Dendritic cell treated with granulocyte-macrophage colony-stimulating factor and Interleukin-4, amounts not matched to agents 40 ng/mL and 50 ng/mL, for 4 days (primary cell): ENCODE data around the gene OSM.

ENCODE experiments used
- H3K27ac Mint-ChIP-seq: one replicate; pipeline ENCODE4 v1.8.0; 2022; ENCODE audit warnings: mild to moderate bottlenecking, mixed read lengths
- H3K27me3 Mint-ChIP-seq: one replicate; pipeline ENCODE4 v1.8.0; 2022; ENCODE audit warnings: mild to moderate bottlenecking, mixed read lengths
- H3K36me3 Mint-ChIP-seq: one replicate; pipeline ENCODE4 v1.8.0; 2022; ENCODE audit warnings: low read depth, mixed read lengths
- H3K4me1 Mint-ChIP-seq: one replicate; pipeline ENCODE4 v1.8.0; 2022; ENCODE audit warnings: low read depth, mixed read lengths
- H3K4me3 Mint-ChIP-seq: one replicate; pipeline ENCODE4 v1.8.0; 2022; ENCODE audit warnings: mild to moderate bottlenecking, moderate library complexity, mixed read lengths
- H3K9me3 Mint-ChIP-seq: one replicate; pipeline ENCODE4 v1.8.0; 2022; ENCODE audit warnings: mixed read lengths
- intact Hi-C: fragments of 100-400 bp; cut with micrococcal nuclease; formaldehyde crosslinking; loops from one replicate; pipeline ENCODE4 v1.15.0; 2022

Gene OSM

DNA sequence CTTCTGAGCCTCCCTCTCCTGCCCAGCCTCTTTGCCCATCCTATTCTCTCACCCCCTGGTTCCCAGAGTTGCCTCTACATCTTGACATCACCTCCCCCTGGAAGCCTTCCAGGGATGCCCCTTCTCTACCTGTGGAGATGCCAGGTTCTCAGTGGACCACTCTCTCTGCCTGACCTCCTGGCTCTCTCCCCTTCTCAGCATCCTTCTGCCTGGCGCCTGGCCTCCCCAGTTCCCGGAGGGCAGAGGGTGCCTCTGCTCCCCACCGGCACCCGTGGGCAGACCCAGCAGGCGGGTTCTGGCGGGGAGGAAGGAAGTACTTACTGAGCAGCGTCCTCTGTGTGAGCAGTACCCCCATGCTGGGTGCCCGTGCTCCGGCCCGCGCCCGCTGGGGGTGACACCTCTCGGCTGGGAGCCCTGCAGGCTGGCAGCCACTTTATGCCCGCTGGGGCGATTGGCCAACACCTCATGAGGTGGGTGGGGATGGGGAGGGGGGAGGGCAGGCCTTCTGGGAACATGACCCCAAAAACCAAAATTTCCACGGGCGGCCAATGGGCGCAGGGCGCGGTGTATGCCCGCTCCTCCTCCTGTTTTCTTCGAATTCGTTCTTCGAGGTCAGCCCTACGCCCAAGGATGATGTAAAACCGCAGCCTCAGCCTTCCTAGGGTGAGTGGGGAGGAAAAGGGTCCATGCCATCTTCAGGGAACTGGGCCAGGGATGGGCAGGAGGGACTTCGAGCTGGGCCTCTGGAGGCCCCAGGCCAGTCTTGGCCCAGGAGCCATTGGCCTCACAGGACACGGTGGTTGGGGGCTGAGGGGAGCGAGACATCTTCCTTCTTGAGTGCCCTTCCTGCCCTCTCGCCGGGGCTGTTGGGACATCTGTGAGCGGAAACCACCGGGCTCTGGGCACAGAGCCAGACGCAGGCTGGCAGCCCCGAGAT is at the start of gene OSM:
TSS of gene OSM (minus strand) at position 407 of the 937 bp plus-strand sequence. CDS start at position 355, 52 bp downstream.
- intact Hi-C loops, result no loop called here
- peak within 1 kb of the TSS; percentile 83 for H3K4me3 Mint-ChIP-seq
- H3K36me3 Mint-ChIP-seq, result peaks cover 28% of the 10 kb centered on the region
- peaks cover 2% of the 10 kb centered on the region for H3K27me3 Mint-ChIP-seq
- H3K4me1 Mint-ChIP-seq, result peaks cover 96% of the 10 kb centered on the region
- no peaks in the 10 kb centered on the region for H3K9me3 Mint-ChIP-seq
- peak within 1 kb of the TSS; percentile 83 for H3K27ac Mint-ChIP-seq

DNA sequence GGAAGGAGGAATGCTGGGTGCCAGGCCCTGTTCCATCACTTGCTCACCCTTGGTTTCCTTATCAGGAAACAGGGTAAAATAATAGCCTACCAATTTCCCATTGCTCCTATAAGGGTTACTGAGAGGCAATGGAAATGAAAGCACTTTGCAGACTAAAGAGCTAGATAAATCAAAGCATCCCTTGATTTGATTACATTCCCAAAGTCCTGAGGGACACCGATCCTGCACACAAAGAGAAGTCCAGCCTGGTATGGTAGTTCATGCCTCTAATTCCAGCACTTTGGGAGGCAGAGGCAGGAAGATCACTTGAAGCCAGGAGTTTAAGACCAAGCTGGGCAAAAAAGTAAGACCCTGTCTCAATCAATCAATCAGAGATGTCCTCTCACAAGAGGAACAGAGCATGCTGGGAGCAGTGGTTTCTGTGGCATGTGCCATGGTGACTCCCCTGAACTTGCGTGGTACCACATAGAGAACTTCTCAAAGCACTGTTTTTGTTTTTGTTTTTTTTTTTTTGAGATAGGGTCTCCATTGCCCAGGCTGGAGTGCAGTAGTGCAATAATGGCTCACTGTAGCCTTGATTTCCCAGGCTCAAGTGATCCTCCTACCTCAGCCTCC is 49.4 kb upstream of the OSM start:
- Mint-ChIP-seq H3K27me3 (no peaks in the 10 kb centered on the region), H3K27ac (no peak overlapping the region), H3K4me1 (peaks cover 99% of the 10 kb centered on the region), H3K36me3 (peaks cover 83% of the 10 kb centered on the region), H3K9me3 (no peaks in the 10 kb centered on the region), H3K4me3 (no peak overlapping the region)
- intact Hi-C loops, result no loop called here

DNA sequence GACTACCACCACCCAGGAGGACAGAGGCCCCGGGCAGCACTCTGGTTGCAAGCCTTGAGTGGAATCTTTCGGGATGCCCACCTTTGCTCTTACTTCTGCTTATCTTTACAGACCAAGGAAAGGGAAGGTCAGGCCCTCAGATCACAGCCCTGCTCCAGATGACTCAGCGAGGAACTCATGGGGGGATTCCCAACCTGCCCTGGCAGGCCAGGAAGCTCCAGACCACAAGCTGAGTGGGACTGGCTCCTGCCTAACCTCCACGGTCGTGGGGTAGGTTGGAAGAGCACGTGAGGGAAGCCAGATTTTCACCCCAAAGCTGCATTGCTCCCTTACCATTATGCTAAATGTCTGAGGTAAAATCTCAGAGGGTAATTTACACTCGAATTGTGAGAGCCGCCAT is 48.3 kb upstream of the OSM start:
- Mint-ChIP-seq H3K27me3 (no peaks in the 10 kb centered on the region), H3K36me3 (peaks cover 71% of the 10 kb centered on the region), H3K4me3 (no peak overlapping the region), H3K27ac (peak overlapping the region; percentile 42), H3K4me1 (peaks cover 99% of the 10 kb centered on the region), H3K9me3 (no peaks in the 10 kb centered on the region)
- intact Hi-C loops, result no loop called here

DNA sequence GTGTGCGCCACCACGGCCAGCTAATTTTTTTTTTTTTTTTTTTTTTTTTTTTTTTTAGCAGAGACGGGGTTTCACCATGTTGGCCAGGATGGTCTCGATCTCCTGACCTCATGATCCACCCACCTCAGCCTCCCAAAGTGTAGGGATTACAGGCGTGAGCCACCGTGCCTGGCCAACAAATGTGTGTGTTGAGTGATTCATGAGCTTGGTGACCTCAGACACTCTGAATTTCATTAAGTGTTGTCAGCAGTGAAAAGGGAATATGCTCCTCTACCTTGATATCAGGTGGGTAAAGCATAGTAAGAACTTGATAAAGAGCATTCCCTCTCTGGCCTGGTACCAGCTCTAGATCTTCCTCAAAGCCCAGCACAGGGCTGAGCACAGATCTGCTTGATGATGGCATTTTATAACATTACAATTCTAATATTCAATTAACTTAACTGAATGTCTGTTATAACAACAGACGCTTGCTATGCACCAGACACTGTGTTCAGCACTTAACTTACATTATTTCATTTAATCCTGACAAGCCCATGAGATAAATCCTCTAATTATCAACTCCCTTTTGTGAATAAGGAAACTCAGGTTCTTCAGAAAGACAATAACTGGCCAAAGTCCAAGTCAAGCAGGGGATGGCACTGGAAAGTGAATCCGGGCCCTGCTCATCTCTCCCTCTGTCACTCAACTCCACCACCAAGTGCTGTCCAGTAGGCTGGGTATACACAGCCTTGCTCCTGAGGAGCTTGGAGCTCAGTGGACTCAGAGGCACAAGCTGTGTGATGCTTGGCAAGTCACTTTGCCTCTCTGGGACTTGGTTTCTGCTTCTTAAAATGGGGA is 47.1 kb upstream of the OSM start:
- Mint-ChIP-seq H3K4me3 (no peak overlapping the region), H3K27me3 (no peaks in the 10 kb centered on the region), H3K4me1 (peaks cover 99% of the 10 kb centered on the region), H3K9me3 (no peaks in the 10 kb centered on the region), H3K36me3 (peaks cover 64% of the 10 kb centered on the region), H3K27ac (peak overlapping the region; percentile 47)
- intact Hi-C loops, result no loop called here

DNA sequence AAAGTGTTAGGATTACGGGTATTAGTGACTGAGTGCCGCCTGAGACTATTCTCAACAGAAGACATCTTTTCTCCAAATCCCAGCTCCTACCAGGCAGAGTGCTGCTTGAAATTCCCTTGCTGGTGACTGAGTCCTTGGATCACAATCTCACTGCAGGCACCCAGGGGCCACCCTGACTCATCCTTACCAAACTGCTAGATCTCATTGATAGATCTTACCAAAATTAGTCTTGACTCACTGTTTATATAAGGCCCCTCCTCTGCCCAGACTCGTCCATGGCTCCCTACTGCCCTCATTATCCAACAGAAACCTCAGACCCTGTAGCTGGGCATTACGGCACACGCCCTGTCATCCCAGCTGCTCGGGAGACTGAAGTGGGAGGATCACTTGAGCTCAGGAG is 45.4 kb upstream of the OSM start:
- Mint-ChIP-seq H3K27ac (peak overlapping the region; percentile 60), H3K27me3 (no peaks in the 10 kb centered on the region), H3K9me3 (no peaks in the 10 kb centered on the region), H3K4me3 (no peak overlapping the region), H3K4me1 (peaks cover 99% of the 10 kb centered on the region), H3K36me3 (peaks cover 56% of the 10 kb centered on the region)
- intact Hi-C loops, result no loop called here

DNA sequence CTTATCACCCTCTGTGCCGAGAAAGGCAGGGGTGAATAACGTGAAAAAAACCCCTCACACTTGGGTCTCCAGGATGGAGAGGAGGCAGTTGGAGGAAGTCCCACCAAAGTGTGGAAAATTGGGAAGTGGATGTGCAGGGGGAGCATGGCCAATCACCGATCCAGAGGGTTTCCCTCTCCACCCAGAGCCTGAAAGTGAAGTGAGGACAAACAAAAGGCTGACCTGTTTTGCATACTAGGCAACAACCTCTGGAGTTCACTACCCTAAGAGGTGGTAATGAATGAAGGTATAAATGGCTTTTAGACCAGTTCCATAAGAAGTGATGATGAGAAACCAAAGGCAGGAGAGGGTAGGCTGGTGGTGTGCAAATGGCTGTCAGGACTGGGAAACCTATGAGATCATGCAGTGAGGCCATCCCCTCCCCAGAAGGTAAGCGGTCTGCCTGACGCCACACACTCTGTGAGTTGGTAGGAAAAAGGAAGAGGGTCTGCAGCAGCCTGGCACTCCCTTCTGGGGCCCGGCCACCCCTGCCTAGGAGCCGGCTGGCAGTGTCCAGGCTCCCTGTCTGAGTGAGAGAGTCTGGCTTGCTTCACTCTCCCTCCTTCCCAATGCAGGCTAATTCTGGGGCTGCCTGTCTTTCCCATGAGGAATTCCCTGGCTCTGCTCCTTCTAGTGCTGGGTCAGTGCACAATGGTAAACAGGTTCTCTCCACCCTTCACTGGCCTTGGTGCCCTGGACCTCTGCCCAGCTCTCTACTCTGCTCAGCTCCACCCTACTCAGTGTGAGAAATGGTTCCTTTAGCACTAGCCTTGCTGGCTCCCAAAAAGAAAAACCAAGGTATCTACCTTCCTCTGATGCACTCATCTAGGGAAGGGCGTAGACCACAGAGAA is 44.5 kb upstream of the OSM start:
- Mint-ChIP-seq H3K4me1 (peaks cover 100% of the 10 kb centered on the region), H3K4me3 (no peak overlapping the region), H3K27me3 (no peaks in the 10 kb centered on the region), H3K36me3 (peaks cover 50% of the 10 kb centered on the region), H3K27ac (peak overlapping the region; percentile 60), H3K9me3 (no peaks in the 10 kb centered on the region)
- intact Hi-C loops, result no loop called here

DNA sequence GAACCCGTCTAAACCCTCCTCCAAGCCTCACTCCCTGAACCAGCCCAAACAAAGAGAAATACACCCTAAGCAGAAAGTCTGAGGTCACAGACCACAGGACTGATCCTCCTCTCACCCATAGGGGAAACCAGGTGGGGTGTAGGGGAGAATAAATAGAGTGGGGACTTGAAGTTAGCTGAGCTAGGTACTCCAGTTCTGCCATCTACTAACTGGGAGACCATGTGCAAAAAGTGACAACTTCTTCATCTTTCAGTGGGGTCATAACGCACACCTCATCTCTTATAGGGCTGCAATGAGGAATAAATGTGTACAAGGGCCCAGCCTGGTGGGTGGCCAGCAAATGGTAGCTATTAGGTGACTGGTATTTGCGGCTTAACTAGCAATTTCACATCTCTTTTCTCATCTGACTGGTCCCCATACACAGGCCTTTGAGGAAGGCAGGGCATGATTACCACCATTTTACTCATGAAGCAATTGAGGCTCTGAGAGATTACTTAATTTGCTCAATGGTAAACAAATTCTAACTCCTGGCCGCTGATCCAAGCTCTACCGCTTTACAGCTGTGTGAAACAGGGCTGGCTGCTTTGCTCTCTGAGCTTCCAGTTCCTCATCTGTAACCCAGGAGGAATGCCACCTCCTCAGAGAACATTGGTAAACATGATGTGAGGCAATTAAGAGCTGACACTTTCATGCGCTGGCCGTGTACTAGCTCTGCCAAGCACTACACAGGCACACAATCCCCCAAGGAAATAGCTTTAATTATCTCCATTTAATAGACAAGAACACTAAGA is 43.5 kb upstream of the OSM start:
- Mint-ChIP-seq H3K27me3 (no peaks in the 10 kb centered on the region), H3K4me3 (no peak overlapping the region)
- intact Hi-C loops, result no loop called here

DNA sequence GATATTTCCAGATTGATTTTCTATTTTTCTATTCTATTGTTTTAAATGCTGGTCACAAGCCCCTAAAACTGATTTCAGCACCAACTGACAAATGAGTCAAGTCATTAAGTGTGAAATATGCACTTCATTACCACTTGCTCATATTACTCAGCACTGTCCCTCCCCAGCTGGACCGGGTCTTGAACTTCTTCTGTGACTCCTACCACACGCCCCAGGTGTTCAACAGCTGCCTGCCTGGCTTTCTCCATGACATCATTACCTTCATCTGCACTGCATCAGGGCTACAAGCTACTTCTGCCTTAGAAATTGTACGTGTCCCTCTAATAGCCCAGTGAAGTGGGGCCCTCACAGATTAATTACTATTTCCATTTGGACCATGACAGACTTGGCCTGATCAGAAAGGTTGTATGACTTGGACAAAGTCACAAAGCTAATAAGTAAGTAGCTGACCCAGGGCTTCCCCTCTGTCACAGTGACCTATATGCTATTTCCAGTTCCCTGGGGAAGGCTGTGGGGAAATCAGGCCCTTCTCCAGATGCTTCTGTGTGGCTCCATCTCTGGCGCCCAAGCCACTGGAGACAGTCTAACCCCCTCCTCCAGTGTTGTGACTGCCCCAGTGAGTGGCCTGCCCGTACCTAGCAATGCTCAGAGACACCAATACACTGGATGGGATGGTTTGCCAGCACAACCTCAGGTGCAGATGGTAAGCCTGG is 42.0 kb upstream of the OSM start:
- peaks cover 100% of the 10 kb centered on the region for H3K4me1 Mint-ChIP-seq
- peaks cover 39% of the 10 kb centered on the region for H3K36me3 Mint-ChIP-seq
- intact Hi-C loops, result no loop called here
- no peaks in the 10 kb centered on the region for H3K9me3 Mint-ChIP-seq
- peak overlapping the region; percentile 66 for H3K27ac Mint-ChIP-seq
- no peak overlapping the region for H3K4me3 Mint-ChIP-seq
- no peaks in the 10 kb centered on the region for H3K27me3 Mint-ChIP-seq

More for the DNA sequence above, 43.5 kb upstream of the OSM start:
- Mint-ChIP-seq H3K36me3 (peaks cover 40% of the 10 kb centered on the region), H3K9me3 (no peaks in the 10 kb centered on the region), H3K27ac (peak overlapping the region; percentile 60), H3K4me1 (peaks cover 100% of the 10 kb centered on the region)

DNA sequence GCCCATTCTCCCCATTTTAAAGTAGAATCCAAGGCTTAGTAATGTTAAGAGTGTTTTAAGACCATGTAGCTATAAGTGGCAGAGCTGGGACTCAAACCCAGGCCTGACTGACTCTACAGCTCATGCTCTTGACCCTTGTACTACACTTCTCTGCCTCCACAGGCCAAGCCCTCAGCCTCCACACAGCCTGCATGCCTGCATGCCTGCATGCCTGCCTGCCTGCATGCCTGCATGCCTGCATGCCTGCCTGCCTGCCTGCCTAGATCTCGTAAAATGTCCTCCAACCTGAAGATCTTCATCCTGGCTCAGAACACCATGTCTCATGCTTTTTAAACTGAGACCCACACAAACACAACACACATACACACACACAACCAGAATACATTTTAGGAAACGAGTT is 41.4 kb upstream of the OSM start:
- H3K27ac Mint-ChIP-seq, result peak overlapping the region; percentile 66
- H3K4me3 Mint-ChIP-seq, result no peak overlapping the region
- intact Hi-C loops, result no loop called here
- peaks cover 41% of the 10 kb centered on the region for H3K36me3 Mint-ChIP-seq
- no peaks in the 10 kb centered on the region for H3K9me3 Mint-ChIP-seq
- H3K27me3 Mint-ChIP-seq, result no peaks in the 10 kb centered on the region
- H3K4me1 Mint-ChIP-seq, result peaks cover 100% of the 10 kb centered on the region

DNA sequence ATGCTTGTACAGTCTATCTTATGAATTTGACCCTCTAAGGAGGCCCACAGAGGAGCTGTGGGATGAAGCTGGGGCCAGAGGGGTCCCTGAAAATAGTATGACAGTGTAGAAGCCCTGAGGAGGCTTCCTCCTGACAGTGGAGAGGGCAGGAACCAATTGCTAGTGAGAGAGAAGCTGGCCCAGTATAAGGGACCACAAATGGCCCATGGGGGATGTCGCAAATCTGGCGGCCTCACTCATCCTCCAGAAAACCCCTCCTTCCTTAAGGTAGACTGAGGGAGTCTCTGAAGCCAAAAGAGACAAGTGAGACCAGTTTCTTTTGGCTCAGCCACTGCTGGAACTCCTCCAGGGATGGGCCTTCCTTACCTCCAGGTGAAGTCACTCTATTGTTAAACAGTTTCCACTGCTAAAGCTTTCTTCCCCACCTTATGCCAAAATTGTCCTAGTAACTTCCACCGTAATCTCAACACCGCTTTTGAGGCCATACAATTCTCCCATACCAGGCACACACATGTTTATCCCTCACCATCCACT is 40.5 kb upstream of the OSM start:
- Mint-ChIP-seq H3K27me3 (no peaks in the 10 kb centered on the region), H3K27ac (peak overlapping the region; percentile 85), H3K9me3 (no peaks in the 10 kb centered on the region), H3K4me3 (no peak overlapping the region), H3K36me3 (peaks cover 41% of the 10 kb centered on the region), H3K4me1 (peaks cover 100% of the 10 kb centered on the region)
- intact Hi-C loops, result no loop called here

DNA sequence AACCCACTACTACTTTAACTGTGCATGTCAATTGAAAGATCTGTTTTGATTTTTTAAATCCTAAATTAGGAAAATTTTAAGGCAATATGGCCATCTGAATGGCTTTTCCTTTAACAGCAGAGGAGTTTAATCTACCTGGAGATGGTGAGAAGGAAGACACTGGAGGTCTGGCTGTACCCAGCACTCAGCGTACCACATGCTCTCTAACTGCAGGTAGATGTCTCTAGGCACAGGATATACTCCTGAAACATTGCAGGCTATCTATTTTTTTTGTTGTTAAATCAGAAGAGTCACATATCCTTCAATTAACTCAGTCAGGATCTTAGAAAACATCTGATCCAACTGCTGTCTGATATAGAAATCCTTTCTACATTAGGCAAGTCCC is 40.0 kb upstream of the OSM start:
- peaks cover 100% of the 10 kb centered on the region for H3K4me1 Mint-ChIP-seq
- no peaks in the 10 kb centered on the region for H3K9me3 Mint-ChIP-seq
- H3K27me3 Mint-ChIP-seq, result no peaks in the 10 kb centered on the region
- H3K36me3 Mint-ChIP-seq, result peaks cover 45% of the 10 kb centered on the region
- intact Hi-C loops, result no loop called here
- H3K27ac Mint-ChIP-seq, result peak overlapping the region; percentile 85
- H3K4me3 Mint-ChIP-seq, result no peak overlapping the region
